Measurements from ENCODE around the gene ASPG.

DNA sequence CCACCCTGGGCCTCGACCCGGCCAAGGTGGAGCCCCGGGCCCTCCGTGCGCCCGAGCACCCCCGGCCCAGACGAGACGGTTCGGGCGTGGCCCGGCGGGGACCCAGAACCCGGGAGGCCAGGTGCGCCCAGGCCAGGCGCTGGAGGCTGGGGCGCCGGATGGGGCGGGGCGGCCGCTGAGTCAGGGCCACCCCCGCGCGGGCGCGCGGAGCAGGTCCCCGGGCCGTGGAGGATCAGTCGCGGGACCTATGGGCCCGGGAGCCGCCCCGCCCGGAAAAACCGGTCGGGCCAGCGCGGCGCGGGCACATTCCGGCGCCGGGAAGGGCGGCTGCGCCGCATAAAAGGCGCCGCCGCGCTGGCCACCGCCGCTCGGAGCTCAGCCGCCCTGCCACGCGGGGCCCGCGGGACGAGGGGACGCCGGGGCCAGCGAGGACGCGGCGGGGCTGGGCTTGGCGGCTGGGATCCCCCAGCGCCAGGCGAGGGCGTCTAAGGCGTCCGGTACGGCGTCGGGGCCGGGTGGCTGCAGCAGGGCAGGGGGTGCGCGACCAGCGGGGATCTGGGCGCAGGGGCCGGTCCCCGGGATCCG, 31.3 kb downstream of the ASPG start:
- no peak for TF ChIP-seq POLR2AphosphoS5 (IDR thresholded peaks at IDR 0.05; ENCODE audit: low read depth)
- TF ChIP-seq, protein P1, sequence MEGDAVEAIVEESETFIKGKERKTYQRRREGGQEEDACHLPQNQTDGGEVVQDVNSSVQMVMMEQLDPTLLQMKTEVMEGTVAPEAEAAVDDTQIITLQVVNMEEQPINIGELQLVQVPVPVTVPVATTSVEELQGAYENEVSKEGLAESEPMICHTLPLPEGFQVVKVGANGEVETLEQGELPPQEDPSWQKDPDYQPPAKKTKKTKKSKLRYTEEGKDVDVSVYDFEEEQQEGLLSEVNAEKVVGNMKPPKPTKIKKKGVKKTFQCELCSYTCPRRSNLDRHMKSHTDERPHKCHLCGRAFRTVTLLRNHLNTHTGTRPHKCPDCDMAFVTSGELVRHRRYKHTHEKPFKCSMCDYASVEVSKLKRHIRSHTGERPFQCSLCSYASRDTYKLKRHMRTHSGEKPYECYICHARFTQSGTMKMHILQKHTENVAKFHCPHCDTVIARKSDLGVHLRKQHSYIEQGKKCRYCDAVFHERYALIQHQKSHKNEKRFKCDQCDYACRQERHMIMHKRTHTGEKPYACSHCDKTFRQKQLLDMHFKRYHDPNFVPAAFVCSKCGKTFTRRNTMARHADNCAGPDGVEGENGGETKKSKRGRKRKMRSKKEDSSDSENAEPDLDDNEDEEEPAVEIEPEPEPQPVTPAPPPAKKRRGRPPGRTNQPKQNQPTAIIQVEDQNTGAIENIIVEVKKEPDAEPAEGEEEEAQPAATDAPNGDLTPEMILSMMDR (IDR thresholded peaks at IDR 0.05; ENCODE audit: insufficient read depth, low read length), result no peak
- TF ChIP-seq, protein P2, sequence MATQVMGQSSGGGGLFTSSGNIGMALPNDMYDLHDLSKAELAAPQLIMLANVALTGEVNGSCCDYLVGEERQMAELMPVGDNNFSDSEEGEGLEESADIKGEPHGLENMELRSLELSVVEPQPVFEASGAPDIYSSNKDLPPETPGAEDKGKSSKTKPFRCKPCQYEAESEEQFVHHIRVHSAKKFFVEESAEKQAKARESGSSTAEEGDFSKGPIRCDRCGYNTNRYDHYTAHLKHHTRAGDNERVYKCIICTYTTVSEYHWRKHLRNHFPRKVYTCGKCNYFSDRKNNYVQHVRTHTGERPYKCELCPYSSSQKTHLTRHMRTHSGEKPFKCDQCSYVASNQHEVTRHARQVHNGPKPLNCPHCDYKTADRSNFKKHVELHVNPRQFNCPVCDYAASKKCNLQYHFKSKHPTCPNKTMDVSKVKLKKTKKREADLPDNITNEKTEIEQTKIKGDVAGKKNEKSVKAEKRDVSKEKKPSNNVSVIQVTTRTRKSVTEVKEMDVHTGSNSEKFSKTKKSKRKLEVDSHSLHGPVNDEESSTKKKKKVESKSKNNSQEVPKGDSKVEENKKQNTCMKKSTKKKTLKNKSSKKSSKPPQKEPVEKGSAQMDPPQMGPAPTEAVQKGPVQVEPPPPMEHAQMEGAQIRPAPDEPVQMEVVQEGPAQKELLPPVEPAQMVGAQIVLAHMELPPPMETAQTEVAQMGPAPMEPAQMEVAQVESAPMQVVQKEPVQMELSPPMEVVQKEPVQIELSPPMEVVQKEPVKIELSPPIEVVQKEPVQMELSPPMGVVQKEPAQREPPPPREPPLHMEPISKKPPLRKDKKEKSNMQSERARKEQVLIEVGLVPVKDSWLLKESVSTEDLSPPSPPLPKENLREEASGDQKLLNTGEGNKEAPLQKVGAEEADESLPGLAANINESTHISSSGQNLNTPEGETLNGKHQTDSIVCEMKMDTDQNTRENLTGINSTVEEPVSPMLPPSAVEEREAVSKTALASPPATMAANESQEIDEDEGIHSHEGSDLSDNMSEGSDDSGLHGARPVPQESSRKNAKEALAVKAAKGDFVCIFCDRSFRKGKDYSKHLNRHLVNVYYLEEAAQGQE (IDR thresholded peaks at IDR 0.05; ENCODE audit: insufficient replicate concordance, low read depth), result no peak
- no peak for TF ChIP-seq GABPA (IDR thresholded peaks at IDR 0.05; ENCODE audit: low read depth)
- TF ChIP-seq SPI1 (IDR thresholded peaks at IDR 0.05; ENCODE audit: borderline replicate concordance, low read depth), result no peak
